Neural cell (in vitro differentiated cells): ENCODE measurements around the gene AK2.

Source experiments
- EZH2 ChIP-seq: fragments of 200-600, 300-800 bp; shearing (Covaris generic), sonication (generic); IDR thresholded peaks from 2 replicates; pipeline ENCODE4 v1.6.1; 2014; ENCODE audit warnings: antibody characterized with exemption, low read length, borderline replicate concordance, mild to moderate bottlenecking; ENCODE audit not compliant: insufficient read depth, poor library complexity, severe bottlenecking
- TAF1 ChIP-seq: IDR thresholded peaks from 2 replicates; pipeline ENCODE4 v1.6.1; 2012; ENCODE audit warnings: low read depth

GRCh38 chr1:32991819-32992488, 44.7 kb downstream of the AK2 start:
- TF ChIP-seq EZH2 (no peak), TAF1 (no peak)
